Measurements from ENCODE around the gene RGL2.

DNA sequence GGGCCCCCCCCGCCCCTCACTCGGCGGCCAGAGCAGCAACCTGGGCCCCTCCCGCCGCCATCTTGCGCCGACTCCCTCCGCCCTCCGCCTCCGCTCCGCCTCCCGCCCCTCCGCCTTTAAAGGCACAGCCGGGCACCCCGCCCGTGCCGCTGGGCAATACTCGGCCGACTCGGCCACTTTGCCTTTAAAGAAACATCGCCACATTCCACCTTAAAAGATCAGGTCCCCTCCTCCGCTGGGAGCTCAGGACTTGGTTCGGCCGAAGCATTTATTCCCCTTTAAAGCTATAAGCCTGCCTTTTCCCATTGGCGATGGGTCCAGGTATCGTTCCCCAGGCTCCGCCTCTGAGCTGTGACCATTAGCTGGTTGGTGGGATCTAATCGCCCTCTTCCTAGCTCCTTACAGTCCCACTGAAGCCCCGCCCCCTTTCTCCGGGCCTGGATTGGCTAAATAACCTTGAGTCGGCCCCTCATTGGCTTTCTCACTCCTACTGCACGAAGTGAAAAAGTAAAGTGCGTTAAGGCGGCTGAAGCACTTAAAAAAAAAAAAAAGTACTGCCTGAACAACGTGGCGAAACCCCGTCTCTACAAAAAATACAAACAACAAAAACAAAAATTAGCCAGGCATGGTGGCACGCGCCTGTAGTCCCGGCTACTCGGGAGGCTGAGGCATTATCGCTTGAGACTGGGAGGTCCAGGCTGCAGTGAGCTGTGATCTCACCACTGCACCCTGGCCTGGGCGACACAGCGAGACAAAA, 19.1 kb upstream of the RGL2 start, which contains the start of gene ZBTB22:
- peak; percentile 31; the same call in 1 of the 2 replicates for TF ChIP-seq GATA2 (IDR thresholded peaks at IDR 0.05; ENCODE audit: low read depth, low read length)
- no peak for TF ChIP-seq GATA3 (IDR thresholded peaks at IDR 0.05; ENCODE audit: low read depth, low read length)

All from SH-SY5Y (cell line).